ENCODE measurements around the gene STAG3.
"Not testable (repeated sequence)": the region's sequence is repeated elsewhere in the genome, so short reads cannot be mapped to it uniquely, and the experiment has no call there.

The STAG3 gene

GRCh38 chr7:100174582-100174981 lies 3.1 kb upstream of the STAG3 start:
- DNase-seq (ENCODE audit: low spot score): no peak

GRCh38 chr7:100175296-100175935 lies 2.3 kb upstream of the STAG3 start:
- no peak for DNase-seq (ENCODE audit: low spot score)

- DNase-seq (ENCODE audit: low spot score): no peak
These were observed 1.3 kb upstream of the STAG3 start for GRCh38 chr7:100176096-100177044.

GRCh38 chr7:100180084-100180483 lies 2.4 kb downstream of the STAG3 start:
- not testable (repeated sequence) for DNase-seq (ENCODE audit: low spot score)

- not testable (repeated sequence) for DNase-seq (ENCODE audit: low spot score)
These were observed 4.9 kb downstream of the STAG3 start for GRCh38 chr7:100182616-100183015.

- not testable (repeated sequence) for DNase-seq (ENCODE audit: low spot score)
These were observed 5.4 kb downstream of the STAG3 start for GRCh38 chr7:100183090-100183489.

- DNase-seq (ENCODE audit: low spot score): no peak
These were observed 8.0 kb downstream of the STAG3 start for GRCh38 chr7:100185726-100186125.

- no peak for DNase-seq (ENCODE audit: low spot score)
These were observed 11.3 kb downstream of the STAG3 start for GRCh38 chr7:100189061-100189460.

- peak; percentile 48 for DNase-seq (ENCODE audit: low spot score)
These were observed 12.5 kb downstream of the STAG3 start for GRCh38 chr7:100190048-100190711.

GRCh38 chr7:100191775-100192174 lies 14.1 kb downstream of the STAG3 start:
- no peak for DNase-seq (ENCODE audit: low spot score)

- DNase-seq (ENCODE audit: low spot score): not testable (repeated sequence)
These were observed 14.7 kb downstream of the STAG3 start for GRCh38 chr7:100192281-100192862.

GRCh38 chr7:100192969-100193368 lies 15.3 kb downstream of the STAG3 start:
- no peak for DNase-seq (ENCODE audit: low spot score)

GRCh38 chr7:100195222-100195621 lies 17.5 kb downstream of the STAG3 start:
- no peak for DNase-seq (ENCODE audit: low spot score)

GRCh38 chr7:100195901-100196322 lies 18.2 kb downstream of the STAG3 start:
- DNase-seq (ENCODE audit: low spot score): not testable (repeated sequence)

GRCh38 chr7:100198266-100198665 lies 20.5 kb downstream of the STAG3 start:
- DNase-seq (ENCODE audit: low spot score): no peak

- DNase-seq (ENCODE audit: low spot score): no peak
These were observed 23.0 kb downstream of the STAG3 start for GRCh38 chr7:100200693-100201092.

GRCh38 chr7:100204454-100204853 lies 26.7 kb downstream of the STAG3 start:
- no peak for DNase-seq (ENCODE audit: low spot score)

GRCh38 chr7:100208911-100209408 lies 31.2 kb downstream of the STAG3 start:
- DNase-seq (ENCODE audit: low spot score): no peak

- DNase-seq (ENCODE audit: low spot score): no peak
These were observed 31.8 kb downstream of the STAG3 start for GRCh38 chr7:100209493-100209892.

GRCh38 chr7:100210805-100211204 lies 33.1 kb downstream of the STAG3 start:
- DNase-seq (ENCODE audit: low spot score): no peak

GRCh38 chr7:100211342-100211780 lies 33.6 kb downstream of the STAG3 start:
- DNase-seq (ENCODE audit: low spot score): no peak

All from globus pallidus (tissue), 1 donor.